Measurements from ENCODE around the gene MMRN2.

The MMRN2 gene

DNA sequence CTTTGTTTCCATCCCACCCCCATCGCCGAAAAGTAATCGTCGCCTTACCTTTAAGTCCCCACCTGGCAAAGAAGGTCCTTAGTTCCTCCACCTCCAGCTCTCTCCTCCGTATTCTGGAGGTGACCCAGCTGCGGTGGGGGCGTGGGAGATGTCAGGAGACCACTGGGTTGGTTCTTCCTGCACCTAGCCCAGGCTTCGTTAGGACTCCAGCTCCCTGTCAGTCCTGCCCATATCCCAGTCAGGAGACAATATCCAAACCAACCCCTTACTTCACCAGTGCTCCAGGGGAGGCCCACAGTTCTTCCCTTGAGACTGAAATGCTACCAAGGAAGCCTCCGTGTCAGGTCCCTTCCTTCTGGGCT, 11.6 kb upstream of the MMRN2 start:
- DNase-seq, result no peak

DNA sequence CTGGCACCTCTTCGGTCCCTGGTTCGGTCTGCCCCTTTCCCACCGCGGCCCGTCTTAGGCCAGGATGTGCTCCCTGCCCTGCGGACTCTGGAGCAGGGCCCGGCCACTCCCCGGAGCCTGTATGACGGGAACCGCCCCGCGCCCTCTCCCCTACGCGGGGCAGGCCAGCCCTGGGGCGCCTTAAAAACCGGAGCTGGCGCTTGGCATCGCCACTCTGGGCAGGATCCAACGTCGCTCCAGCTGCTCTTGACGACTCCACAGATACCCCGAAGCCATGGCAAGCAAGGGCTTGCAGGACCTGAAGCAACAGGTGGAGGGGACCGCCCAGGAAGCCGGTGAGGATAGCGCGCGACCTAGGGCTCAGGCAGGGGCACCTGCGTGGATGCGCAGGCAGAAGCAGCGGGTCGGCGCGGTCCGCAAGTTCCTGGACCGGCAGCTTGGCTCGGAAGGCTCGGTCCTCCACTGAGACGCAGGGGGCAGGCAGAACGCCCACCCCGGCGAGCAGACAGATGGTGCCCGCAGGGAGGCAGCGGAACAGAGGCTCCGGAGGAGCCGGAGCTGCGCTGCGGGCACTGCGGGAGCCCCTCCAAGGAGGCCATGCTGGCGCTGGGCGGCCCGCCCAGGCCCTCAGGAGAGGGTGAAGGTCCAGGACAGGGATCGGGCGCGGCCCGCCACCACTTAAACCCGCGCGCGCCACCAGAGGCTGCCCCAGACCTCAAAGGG, 11.0 kb upstream of the MMRN2 start, which contains the start of gene ADIRF:
Gene ADIRF (plus strand): TSS at position 212 of the 723 bp plus-strand sequence. CDS start 63 bp downstream, at position 275.
- no peak for DNase-seq

DNA sequence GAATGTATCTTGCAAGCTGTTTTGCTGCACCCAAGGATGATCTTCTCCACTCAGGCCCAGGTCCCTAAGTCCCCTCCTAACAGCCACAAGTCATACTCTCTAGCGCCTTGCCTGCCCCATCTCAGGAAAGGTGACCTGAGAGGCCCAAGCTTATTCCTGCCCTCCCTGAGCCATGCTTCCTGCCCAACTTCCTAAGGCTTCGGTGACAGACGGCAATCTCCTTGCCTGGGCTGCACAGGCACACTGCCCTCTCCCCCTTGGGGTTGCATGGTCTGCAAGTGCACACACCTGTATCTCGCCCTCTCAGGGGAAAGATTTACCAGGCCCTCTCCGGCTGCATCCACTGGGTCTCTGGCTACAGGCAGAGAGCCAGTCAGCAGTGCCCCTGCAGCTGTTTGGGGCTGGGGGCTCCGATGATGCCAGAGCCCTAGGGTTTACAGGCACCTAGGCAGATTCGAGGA, 10.1 kb upstream of the MMRN2 start:
- DNase-seq, result no peak

DNA sequence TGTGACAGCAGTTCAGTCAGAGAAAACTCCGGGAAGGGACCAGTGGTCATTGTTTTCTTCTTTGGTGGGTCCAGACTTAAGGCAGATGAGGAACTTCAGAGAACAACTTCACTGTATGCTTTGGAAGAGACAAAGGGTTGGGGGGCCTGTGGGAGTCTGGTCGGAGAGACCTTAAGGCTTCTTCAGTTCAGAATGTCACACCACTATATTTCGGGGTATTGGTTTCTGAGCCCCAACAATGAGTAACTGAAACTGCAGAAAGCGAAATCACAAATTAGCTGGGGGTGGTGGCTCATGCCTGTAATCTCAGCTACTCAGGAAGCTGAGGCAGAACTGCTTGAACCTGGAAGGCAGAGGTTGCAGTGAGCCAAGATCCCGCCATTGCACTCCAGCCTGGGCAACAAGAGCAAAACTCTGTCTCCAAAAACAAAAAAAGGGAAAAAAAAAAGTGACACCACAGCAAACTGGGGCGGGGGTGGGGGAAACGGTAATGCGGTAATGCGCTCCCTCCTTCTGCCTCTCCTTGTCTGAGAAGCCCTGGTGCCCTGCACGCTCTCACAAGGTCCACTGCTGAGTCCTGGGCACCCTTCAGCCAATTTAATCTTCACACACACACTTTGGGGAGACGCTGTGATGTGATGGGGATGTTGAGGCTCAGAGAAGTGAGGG, 8.7 kb upstream of the MMRN2 start:
- DNase-seq, result no peak

DNA sequence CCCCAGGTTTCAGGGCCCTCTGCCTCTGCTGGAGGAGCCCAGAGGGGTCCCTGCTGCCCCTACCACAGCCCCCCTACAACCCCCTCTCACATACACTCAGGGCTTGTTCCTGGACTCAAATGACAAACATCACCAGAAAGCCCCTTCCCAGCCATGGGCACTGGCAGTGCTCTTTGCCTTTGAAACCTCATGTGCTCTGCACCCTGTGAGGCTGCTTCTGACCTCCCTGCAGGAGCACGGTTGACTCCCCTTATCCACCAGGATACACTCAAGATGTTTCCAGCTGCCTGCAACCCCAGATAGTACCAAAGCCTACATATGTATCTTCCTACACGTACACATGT, 7.4 kb upstream of the MMRN2 start:
- DNase-seq, result no peak

DNA sequence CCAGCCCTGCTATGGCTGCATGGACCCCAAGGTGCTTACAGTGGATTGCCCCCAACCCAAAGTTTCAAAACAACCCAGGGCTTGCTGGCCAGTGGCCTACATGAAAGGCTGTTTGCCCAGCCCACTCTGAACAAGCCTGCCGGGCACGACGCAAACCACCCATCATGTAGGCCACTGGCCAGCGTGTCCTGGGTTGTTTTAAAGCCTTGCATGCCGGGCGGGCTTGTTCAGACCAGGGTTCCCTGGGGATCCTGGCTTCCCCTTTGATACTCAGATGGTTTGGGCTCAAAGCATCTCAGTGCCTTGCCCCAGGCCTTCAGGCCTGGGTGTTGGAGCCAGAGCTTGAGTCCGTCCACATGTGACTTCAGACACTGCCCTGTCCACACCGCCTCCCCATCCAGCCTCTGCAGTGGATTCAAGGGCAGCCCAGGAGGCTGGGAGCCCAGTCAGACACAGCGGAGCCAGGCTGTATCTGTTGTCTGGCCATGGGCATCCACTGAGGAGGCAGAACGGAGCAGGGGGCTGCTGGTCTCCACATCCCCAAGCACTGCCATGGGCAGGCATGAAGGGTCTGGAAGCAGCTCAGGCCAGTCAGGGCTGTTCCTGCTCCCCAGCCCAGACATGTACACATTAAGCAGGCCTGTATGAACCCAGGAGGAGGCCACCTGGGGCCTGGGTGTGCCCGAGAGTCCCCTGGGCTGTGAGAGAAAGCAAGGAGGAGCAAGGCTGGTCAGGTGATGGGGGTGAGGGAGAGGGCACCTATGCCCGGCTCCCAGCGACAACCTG, 6.8 kb upstream of the MMRN2 start:
- no peak for DNase-seq

DNA sequence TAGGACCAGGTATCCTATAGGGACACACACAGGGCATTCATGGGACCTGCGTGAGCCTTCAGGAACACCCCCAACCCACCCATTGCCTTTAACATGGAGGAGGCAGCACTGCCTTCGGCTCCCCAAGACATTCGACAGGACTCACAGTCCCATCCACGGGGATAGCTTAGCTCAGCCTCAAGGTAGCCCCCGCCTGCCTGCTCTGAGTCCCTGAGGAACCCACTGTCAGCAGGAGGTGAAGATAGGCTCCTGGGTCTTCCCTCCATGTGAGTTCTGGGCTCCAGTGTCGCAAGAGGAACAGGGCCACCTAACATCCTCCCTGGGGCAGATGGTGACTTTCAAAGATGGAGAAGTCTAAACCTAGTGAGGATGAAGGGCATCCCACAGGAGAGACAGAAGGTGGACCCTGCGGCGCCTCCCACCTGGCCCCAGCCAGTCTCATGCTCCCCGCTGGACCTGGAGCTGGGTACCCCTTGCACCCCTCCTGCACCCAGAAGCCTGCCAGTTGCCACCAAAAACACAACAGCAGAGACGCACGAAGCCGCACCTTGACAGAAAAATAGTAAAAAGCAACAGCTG, 6.0 kb upstream of the MMRN2 start:
- DNase-seq, result no peak

DNA sequence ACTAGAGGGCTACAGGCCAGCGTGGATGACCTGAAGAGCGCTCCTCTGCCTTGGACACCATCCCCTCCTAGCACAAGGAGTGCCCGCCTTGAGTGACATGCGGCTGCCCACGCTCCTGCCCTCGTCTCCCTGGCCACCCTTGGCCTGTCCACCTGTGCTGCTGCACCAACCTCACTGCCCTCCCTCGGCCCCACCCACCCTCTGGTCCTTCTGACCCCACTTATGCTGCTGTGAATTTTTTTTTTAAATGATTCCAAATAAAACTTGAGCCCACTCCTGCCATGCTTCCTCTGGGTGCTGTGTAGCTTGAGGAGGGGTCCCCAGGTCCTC, 5.5 kb upstream of the MMRN2 start:
- no peak for DNase-seq

DNA sequence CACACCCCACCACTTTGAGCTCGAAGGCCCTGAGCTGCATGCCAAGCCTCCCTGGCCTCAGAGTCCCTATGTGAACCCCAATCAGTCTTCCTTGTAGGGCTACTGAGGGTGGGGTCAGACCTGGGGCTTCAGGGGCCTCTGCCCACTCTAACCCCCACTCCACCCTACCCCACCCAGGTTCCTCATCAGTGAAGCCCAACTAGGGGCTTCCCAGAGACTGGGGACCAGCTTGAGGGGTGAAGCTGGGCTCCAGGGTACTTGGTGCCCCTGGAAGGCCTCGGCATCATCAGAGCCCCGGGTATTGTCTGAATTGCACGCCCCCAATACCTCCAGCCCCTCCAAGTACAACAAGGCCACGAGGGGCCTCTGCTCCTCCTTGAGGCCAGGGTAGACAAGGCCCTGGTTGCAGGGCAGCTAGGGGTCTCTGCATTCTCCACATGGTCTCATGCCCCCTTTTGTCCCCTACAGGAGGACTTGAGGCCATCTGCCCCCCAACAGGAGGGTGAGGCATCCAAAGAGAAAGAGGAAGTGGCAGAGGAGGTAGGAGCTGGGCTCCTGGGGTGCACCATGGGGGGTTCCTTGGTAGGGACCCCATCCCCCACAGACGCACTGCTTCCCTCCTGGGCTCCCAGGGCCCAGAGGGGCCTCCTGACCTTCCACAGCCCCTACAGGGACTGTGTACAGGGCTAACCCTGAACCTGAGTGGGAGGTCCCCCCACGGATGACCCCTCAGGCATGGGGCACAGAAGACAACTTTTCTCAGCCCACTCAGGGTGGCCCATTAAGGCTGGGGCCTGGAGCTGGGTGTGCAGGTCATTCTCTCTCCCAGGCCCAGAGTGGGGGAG, 4.9 kb upstream of the MMRN2 start:
- no peak for DNase-seq

DNA sequence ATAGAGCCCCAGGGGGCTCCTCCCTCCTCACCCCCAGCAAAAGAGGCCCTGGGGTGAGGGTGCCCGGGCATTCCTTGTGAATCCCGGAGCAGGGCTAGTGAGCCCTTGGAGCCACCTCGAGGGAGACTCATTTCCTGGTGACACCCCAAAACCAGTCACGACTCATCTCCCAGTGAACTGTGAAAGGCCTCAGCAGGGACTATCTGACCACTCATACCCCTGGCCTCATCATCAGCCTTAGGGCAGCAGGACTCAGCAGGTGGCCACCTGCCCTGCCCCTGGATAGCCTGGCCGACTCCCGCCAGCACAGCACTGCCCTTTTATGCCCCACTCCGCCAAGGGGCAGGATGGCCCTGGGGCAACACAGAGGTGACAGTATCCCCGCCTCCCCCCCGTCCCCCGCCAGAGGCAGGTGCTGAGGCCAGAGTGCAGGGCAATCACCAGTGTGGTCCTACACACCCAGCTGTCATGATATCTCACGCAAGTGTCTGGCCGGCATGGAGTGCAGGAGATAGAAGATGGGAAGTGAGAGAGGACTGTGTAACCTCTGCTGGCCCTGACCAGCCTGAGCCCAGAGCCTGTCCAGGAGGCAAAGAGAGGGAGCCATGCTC, 4.2 kb upstream of the MMRN2 start:
- DNase-seq, result no peak

DNA sequence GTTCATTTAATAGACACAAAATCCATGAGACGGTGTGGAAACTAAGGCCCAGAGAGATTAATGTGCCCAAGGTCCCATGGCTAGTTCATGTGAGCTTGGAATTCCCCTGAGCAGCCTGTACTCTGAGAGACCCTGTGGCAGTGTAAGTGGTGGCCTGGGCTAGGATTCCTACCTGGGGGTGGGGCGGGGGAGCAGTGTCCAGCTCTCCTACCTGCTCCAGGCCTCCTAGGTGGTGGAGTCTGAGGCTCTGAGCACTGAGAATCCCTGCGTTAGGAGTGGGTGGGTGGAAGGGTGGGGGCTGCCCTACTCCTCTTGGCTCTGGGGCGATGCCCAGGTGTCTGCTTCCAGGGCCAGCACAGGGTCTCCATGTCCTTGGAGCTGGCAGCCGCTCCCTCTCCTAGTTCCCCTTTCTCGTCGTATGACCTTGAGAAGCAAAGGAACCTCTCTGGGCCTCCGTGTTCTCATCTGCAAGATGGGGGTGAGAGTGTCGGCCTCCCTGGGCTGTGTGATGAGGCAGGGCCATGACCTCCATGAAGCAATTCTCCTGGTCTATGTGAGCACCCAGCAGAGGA, 3.5 kb upstream of the MMRN2 start:
- DNase-seq, result no peak

DNA sequence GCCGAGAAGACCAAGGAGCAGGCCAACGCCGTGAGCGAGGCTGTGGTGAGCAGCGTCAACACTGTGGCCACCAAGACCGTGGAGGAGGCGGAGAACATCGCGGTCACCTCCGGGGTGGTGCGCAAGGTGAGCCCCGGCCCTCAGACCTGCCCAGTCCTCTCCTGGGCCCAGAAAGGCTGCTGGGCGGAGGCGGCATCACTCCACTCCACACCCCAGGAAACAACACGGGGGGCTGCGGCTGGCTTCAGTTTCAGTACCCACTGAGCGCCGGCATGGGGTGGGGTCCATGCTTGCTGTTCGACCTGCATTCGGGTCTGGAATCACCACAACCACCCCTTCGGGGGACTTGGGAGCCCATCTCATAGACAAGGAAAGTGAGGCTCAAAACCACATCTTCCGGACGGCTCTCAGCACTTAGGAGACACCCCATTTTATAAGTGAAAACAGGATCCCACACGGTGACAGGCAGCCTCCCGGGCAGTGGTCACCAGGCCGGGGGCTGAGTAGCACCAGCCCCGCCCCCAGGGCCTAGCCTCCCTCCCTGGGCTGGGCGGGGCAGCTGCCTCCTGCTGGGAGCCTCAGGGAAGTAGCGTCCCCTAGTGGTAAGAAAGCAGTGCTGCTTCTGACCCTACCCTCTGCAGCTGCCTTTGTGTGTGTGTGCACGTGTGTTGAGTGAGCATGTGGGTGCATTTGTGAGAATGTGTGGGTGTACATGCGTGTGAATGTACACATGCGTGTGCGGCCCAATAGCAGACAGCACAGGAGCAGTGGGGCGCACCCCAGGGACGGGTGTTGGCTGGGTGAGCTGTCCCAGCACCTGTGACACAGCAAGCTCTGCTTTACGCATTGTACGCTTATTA, 2.8 kb upstream of the MMRN2 start:
- peak; percentile 43 to 52 for DNase-seq

DNA sequence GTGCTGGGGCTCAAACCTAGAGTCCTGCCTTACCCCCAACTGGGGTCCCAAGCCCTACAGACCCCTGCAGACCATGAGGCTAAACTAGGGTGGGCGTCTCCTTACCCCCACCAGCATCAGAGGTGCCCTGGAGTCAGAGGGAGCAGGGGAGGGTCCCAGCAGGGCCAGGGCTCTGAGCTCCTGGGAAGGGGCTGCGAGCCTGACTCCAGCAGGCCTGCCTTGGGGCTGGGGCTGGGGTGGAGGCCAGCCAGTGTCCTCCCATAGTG, 2.3 kb upstream of the MMRN2 start:
- DNase-seq, result no peak

DNA sequence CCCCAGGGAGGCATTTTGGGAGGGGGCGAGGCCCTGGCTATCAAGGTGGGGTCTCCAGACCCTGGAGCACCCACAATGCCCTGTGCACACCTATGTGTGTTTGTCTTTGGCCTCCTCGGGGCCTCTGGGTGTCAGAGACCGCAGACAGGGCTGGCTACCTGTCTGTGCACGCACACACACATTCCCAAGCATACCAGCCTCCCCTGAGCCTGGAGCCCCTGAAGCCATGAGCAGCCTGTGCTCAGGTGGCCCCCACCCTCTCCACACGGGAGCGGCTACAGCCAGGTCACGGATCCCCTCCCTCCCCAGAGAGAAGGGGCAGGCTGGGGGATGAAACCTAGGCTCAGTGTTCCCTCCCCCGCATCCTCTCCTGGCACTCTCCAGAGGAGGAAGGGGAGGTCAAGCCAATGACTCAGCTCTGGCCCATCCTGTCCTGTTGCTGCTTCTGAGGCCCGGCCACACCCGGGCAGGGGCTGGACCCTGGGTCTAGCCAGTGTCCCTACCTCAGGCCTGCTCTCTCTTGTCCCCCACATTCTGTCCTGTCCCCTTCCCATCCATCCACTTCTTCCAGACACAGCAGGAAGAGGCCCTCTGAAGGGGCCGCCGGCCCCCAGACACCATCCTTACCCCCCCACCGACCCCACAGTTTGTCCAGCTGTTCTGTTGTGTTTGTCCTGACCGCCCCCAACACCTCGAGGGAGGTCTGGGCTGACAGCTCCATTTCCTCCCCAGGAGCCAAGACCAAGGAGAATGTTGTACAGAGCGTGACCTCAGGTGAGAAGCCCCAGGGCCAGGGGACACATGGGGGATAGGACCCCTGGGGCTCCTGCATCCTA, 1.7 kb upstream of the MMRN2 start:
- DNase-seq, result no peak

DNA sequence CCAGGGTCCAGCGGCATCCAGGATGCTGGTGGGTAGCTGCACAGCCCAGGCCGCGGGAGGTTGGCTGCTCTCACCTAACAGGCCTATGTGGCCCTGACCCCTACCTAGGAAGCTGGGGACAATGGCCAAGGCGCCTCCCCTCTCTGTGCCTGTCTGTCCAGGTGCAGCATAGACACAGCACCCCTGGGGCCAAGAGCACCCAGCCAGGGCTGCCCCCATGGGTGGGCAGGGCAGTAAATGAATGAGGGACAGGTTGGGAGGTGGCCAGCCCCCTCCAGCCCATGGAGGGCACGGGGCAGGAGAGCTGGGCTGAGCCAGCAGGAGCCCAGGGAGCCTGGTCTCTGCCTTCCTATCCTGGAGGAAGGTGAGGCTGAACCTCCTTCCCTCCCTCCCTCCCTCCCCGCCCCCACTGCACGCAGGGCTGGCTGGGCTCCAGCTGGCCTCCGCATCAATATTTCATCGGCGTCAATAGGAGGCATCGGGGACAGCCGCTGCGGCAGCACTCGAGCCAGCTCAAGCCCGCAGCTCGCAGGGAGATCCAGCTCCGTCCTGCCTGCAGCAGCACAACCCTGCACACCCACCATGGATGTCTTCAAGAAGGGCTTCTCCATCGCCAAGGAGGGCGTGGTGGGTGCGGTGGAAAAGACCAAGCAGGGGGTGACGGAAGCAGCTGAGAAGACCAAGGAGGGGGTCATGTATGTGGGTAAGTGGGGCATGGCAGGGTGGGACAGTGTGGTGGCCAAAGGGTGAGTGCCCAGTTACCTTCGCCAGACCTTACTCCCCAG, 893 bp upstream of the MMRN2 start, which contains the start of gene SNCG:
Gene SNCG (plus strand): TSS at position 484 of the 785 bp plus-strand sequence. CDS start 99 bp downstream, at position 583.
- no peak for DNase-seq

DNA sequence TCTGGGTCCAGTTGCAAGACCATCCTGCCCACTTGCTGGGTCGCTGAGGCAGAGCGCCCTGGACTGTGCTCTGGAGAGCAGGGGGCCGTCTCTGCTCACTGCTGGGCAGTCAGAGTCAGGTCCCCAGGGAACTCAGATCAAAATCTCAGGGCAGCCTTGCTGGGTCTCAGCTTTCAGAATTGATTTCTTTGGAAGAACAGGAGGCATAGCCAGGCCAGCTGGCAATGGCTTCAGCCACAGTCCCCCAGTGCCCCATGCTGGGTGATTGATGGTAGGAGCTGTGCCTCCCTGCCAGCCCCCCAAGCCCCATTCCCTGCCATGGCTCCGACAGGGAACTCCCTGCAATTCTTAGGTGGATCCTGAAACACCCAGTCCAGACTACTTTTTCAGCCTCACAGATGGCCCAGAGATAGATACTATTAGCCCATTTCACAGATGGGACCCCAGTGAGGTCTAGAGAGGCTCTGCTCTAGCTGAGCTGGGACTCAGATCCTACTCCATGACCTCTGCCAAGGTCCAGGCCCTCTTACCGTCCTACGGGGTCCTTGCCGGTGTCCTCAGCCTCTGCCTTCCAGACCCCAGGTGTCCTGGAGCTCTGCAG, 467 bp downstream of the MMRN2 start:
- DNase-seq, result no peak

DNA sequence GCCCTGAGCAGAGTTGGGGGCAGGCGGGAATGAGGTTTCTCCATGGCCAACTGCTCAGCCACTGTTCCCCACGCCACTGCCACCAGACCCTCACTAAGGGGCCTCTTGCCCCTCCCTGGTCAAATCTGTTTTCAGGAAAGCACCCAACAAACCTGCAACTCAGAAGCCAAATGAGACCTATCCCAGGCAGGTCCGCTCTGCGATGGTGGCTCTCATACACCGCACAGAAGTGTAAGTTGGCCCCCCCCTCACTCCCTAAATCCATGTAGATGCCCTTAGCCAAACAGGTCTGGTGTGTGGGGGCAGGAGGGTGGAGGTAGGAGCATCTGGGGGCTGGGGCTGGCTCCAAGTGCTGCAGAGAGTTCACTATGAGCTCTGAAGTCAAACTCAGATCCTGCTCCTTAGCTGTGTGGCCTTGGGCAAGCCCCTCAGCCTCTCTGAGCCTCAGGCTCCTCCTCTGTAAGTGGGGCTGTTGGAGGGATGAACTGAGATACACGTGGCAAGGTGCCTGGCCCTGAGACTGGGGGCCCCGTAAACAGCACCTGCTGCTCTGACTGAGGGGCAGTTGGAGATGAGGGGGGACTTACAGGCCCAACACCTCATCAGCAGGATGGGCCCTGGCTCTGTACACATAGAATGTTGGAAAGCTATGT, 1.1 kb downstream of the MMRN2 start:
- no peak for DNase-seq

DNA sequence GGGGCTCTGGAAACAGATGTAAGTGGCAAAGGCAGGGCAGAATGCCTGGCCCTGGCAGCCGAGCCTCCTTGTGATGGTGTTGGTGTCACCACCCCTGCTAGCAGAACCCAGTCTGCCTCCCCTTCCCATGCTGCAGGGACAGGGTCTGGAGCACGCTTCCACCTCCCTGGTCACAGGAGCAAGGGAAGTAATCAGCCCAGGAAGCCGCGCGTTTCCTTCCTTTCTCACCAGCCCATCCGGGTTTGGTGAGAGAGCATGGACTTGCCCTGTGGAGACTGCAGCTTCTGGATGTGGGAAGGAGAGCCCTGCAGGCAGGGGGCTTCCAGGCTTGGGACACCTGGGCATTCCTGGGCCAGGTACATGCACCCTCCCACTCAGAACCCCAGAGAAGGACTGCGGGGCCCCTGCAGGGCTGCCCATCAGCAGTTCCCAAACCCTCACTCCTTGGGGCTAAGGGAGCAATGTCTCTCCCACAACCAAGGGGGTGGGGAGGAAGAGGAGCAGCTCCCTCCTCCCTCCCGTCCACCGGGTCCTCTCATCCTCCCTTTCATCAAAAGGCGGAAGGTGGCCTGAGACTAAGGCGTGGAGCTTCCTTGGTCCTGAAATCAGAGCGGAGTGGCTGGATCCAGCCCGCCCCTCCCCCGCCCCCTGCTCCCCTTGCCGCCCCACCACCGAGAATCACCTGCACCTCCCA, 1.8 kb downstream of the MMRN2 start:
- DNase-seq, result no peak

All from activated CD4-positive, alpha-beta T cell treated with anti-CD3 and anti-CD28 coated beads, Interleukin-2, amount 50 U/mL, for 48 hours (primary cell).